ENCODE data around the gene LETMD1.

- TF ChIP-seq, protein P1, sequence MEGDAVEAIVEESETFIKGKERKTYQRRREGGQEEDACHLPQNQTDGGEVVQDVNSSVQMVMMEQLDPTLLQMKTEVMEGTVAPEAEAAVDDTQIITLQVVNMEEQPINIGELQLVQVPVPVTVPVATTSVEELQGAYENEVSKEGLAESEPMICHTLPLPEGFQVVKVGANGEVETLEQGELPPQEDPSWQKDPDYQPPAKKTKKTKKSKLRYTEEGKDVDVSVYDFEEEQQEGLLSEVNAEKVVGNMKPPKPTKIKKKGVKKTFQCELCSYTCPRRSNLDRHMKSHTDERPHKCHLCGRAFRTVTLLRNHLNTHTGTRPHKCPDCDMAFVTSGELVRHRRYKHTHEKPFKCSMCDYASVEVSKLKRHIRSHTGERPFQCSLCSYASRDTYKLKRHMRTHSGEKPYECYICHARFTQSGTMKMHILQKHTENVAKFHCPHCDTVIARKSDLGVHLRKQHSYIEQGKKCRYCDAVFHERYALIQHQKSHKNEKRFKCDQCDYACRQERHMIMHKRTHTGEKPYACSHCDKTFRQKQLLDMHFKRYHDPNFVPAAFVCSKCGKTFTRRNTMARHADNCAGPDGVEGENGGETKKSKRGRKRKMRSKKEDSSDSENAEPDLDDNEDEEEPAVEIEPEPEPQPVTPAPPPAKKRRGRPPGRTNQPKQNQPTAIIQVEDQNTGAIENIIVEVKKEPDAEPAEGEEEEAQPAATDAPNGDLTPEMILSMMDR (conservative IDR thresholded peaks at IDR 0.05), result no peak
- no peak for TF ChIP-seq ZFX (IDR thresholded peaks at IDR 0.05)
These were observed 14.7 kb downstream of the LETMD1 start for GRCh38 chr12:51062631-51063397.
